Heart right ventricle (tissue), 16 donors: ENCODE results near the gene C17orf114.
A peak's percentile ranks its signal among the peaks of the same experiment; 100 is the strongest.

Source experiments
- ATAC-seq, 8 donors: fragments of 200-7000 bp; cut with Tn5 transposase; one replicate each; pipeline ENCODE4 v1.9.1; 2020; ENCODE audit warnings: mild to moderate bottlenecking in 8 of 8, moderate library complexity in 8 of 8, moderate number of reproducible peaks in 1 of 8
- DNase-seq, 2 donors: peaks; one replicate each; pipeline ENCODE4 v3.0.0-alpha.2; 2020
- H3K27ac ChIP-seq, 10 donors: fragments of 200-600 bp; sonication (generic) in 2 of 10; one replicate each; pipeline versions ENCODE4 v1.5.0 to v1.8.0; 2020 to 2022; ENCODE audit warnings: mild to moderate bottlenecking in 3 of 10
- H3K27me3 ChIP-seq, 7 donors: fragments of 200-600 bp; one replicate each; pipeline ENCODE4 v1.8.0; 2021 to 2022; ENCODE audit warnings: mild to moderate bottlenecking in 2 of 7
- H3K36me3 ChIP-seq, 9 donors: fragments of 200-600 bp; sonication (generic) in 1 of 9; one replicate each; pipeline versions ENCODE4 v1.5.0 to v1.8.0; 2020 to 2022; ENCODE audit warnings: mild to moderate bottlenecking in 2 of 9
- H3K4me1 ChIP-seq, 9 donors: fragments of 200-600 bp; sonication (generic) in 1 of 9; one replicate each; pipeline versions ENCODE4 v1.5.0 to v1.8.0; 2020 to 2022; ENCODE audit warnings: mild to moderate bottlenecking in 4 of 9
- H3K4me3 ChIP-seq, 10 donors: fragments of 200-600 bp; sonication (generic) in 2 of 10; one replicate each; pipeline versions ENCODE4 v1.5.0 to v1.8.0; 2020 to 2022; ENCODE audit warnings: mild to moderate bottlenecking in 7 of 10, moderate library complexity in 2 of 10
- H3K9me3 ChIP-seq, 11 donors: fragments of 200-600 bp in 10 of 11; sonication (generic) in 2 of 11; one replicate each; pipeline versions ENCODE4 v1.5.0 to v1.8.0; 2013 to 2022; ENCODE audit warnings: mild to moderate bottlenecking in 2 of 11, control low read depth in 1 of 11, moderate library complexity in 1 of 11
- WGBS, 2 donors: extraction: QIAGEN DNeasy Blood & Tissue Kit; methylation state at CpG; one replicate each; pipeline ENCODE4 v1.1.7; 2013; ENCODE audit warnings: inconsistent platforms in 1 of 2; 5-methylcytosine and 5-hydroxymethylcytosine counted together
- intact Hi-C, 10 donors: fragments of 100-400 bp; cut with DNase I; formaldehyde crosslinking; loops; one replicate each; pipeline versions ENCODE4 v1.11.1 to v1.14.2; 2022
- TF ChIP-seq, protein P1 (sequence below), 9 donors: fragments of 200-600 bp; sonication (generic) in 2 of 9; IDR thresholded peaks; one replicate each; pipeline versions ENCODE4 v1.5.0 to v1.8.0; 2021 to 2022; ENCODE audit warnings: antibody characterized with exemption in 9 of 9, mild to moderate bottlenecking in 5 of 9, moderate library complexity in 1 of 9
- donor health status: Arrhythmogenic right ventricular cardiomyopathy.
- donor health status: ischemic (EF 13 %, LVEDD 7.1; RV severe dilation, severe dysfunction).
- donor health status: healthy with polysubstance abuse.
- donor health status: DM: no; HTN: yes; CAD: no.
- donor health status: DM: no; HTN: no; CAD: no.
- donor health status: ischemic (EF 25% LVEDD 6.9; RV normal size, moderate dysfunction).
- donor health status: ischemic (EF 25% LVEDD 5.7; RV mildly dilated, moderate dysfunction).
- donor health status: healthy.
- donor health status: DM: yes; HTN: yes; CAD: no.
- donor health status: Ischemic cardiomyopathy.
- donor health status: ischemic (EF 35%, LVEDD 5.7; RV mildly dilated, moderate dysfunction).
- donor health status: nonischemic (EF 11% LVEDD 7.7; RV severe dilation, severe dysfunction).
- donor health status: DM: yes; HTN: yes; CAD: no.
- donor health status: PGD.
- donor health status: ischemic (EF 29% LVEDD 5.4; RV normal size, mild dysfunction).
- donor health status: nonischemic (EF 23%, LVEDD 6.1; RV moderate dilation, normal function).

C17orf114 gene

DNA sequence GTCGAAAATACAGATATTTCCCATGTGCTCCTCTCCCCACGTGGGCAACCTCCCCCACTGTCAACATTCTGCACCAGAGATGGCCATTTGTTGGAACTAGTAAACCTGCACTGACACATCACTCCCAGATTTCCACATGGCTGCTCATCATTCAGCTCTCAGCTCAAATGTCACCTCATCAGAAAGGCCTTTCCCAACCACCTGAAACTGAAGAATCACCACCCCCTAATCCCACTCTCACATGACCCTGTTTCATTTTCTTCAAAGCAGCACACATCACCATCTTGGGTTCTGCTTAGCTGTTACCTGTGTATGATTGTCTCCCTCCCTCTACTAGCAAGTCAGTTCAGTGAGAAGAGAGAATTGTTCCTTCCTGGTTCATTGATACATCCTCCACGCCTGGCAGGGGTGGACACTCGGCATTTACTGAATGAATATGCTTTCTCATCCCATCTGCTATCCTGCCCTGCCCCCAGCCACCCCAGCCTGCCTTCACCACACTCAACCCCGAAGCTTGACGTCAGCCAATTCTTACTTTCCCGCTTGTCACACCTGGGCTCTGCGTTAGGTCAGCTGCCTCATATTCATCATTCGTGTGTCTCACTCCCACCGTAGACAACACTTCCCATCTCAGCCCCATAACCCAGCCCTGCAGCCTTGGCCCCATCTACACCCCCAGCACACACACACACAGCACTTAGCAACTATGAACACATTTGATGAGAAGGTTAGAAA, 1.5 kb downstream of the C17orf114 start:
- Histone ChIP-seq H3K27me3 (no peaks in the 10 kb centered on the region), H3K27ac (no peak overlapping the region), H3K9me3 (no peaks in the 10 kb centered on the region), H3K36me3 (peaks cover 0 to 29% (median 14%) of the 10 kb centered on the region in 9 donors), H3K4me1 (peaks cover 0 to 13% (median 9%) of the 10 kb centered on the region in 9 donors), H3K4me3 (no peak overlapping the region)
- no peak for ATAC-seq
- 77 to 86% methylated on average over 10 of the region's 10 CpGs for WGBS, 2 donors
- no peak for DNase-seq
- TF ChIP-seq, protein P1, sequence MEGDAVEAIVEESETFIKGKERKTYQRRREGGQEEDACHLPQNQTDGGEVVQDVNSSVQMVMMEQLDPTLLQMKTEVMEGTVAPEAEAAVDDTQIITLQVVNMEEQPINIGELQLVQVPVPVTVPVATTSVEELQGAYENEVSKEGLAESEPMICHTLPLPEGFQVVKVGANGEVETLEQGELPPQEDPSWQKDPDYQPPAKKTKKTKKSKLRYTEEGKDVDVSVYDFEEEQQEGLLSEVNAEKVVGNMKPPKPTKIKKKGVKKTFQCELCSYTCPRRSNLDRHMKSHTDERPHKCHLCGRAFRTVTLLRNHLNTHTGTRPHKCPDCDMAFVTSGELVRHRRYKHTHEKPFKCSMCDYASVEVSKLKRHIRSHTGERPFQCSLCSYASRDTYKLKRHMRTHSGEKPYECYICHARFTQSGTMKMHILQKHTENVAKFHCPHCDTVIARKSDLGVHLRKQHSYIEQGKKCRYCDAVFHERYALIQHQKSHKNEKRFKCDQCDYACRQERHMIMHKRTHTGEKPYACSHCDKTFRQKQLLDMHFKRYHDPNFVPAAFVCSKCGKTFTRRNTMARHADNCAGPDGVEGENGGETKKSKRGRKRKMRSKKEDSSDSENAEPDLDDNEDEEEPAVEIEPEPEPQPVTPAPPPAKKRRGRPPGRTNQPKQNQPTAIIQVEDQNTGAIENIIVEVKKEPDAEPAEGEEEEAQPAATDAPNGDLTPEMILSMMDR (IDR thresholded peaks at IDR 0.05), result no peak
- intact Hi-C loops, result no loop called here

DNA sequence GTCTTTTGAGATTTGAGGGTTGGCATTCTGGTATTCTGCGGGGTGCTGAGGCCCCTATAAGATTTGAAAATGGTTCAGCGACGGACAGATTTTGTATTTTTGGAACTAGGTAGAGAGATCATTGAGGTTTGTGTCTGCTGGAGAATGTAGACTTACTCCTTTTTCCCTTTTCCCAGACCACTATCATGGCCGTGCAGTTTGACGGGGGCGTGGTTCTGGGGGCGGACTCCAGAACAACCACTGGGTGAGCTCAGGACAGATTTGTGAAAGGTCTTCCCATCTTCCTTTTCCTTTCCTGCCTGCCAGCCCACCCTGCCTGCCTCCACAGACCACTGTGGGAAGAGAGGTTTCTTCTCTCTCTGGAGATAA, 5.6 kb downstream of the C17orf114 start:
- 0 to 1% methylated on average over 7 of the region's 7 CpGs for WGBS, 2 donors
- peak; percentile 14 to 61 (median 43) for ATAC-seq
- intact Hi-C loops, result loop anchor here in 3 of 10 donors (5.0 kb wide), 1 partner anchor 41 kb away; no protein-coding TSS in a partner anchor

DNA sequence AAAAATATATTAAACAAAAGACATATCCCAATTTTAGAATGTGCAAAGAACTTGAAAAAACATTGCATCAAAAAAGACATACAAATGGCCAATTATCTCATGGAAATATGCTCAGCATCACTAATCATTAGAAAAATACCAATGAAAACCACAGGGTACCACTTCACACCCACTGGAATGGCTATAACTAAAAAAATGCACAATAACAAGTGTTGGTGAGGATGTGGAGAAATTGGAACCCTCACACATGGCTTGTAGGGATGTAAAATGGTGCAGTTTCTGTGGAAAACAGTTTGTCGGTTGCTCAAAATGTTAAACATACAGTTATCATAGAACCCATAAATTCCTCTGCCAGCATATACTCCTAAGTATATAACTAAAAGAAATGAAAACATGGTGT, 7.0 kb downstream of the C17orf114 start:
- H3K27ac ChIP-seq, result peak overlapping the region in 7 of 10 donors; percentile 59 to 92 (median 82)

More for the DNA sequence above, 5.6 kb downstream of the C17orf114 start:
- DNase-seq, result no peak
- H3K4me1 ChIP-seq, result peaks cover 0 to 17% (median 9%) of the 10 kb centered on the region in 9 donors
- H3K27ac ChIP-seq, result peak overlapping the region in 9 of 10 donors; percentile 57 to 92 (median 78)
- TF ChIP-seq, protein P1 (IDR thresholded peaks at IDR 0.05), result no peak
- peak overlapping the region; percentile 53 to 91 (median 76) for H3K4me3 ChIP-seq
- peaks cover 0 to 29% (median 14%) of the 10 kb centered on the region in 9 donors for H3K36me3 ChIP-seq
- no peaks in the 10 kb centered on the region for H3K9me3 ChIP-seq
- H3K27me3 ChIP-seq, result no peaks in the 10 kb centered on the region

DNA sequence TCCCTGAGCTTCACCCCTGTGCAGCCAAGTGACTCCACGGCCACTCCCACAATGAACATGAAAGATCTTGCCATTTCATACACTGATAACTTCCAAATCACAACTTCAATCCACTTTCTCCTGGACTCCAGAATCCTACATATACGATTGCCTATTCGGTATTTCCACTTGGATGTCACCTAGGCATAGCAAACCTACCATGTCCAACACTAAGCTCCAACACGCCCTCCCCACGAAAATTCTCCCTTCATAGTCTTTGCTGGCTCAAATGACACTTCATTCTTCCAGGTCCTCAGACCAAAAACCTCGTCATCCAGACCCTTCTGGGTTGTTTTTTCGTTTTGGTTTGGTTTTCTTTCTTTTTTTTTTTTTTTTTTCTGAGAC, 11.4 kb downstream of the C17orf114 start:
- DNase-seq (no peak), ATAC-seq (no peak)
- H3K4me1 ChIP-seq, result peaks cover 13 to 46% (median 37%) of the 10 kb centered on the region in 9 donors
- WGBS, 2 donors, result 34 to 59% methylated on average over 7 of the region's 7 CpGs
- TF ChIP-seq, protein P1 (IDR thresholded peaks at IDR 0.05), result no peak
- peaks cover 0 to 33% (median 2%) of the 10 kb centered on the region in 7 donors for H3K27me3 ChIP-seq
- H3K27ac ChIP-seq, result peak overlapping the region; percentile 92 to 99 (median 97)
- no peaks in the 10 kb centered on the region for H3K9me3 ChIP-seq
- no peaks in the 10 kb centered on the region for H3K36me3 ChIP-seq
- intact Hi-C loops, result loop anchor here in 2 of 10 donors (2.0 to 5.0 kb wide), 2 partner anchors 42 to 58 kb away; partner anchors contain the start of genes MED11 (in 2 of the 2) and MINK1 (in 1 of the 2)
- peak overlapping the region; percentile 19 to 91 (median 74) for H3K4me3 ChIP-seq

More for the DNA sequence above, 7.0 kb downstream of the C17orf114 start:
- Histone ChIP-seq H3K36me3 (peaks cover 0 to 29% (median 14%) of the 10 kb centered on the region in 9 donors), H3K27me3 (no peaks in the 10 kb centered on the region), H3K4me1 (peaks cover 0 to 22% (median 10%) of the 10 kb centered on the region in 9 donors), H3K4me3 (peak overlapping the region in 3 of 10 donors; percentile 68 to 85 (median 73)), H3K9me3 (no peaks in the 10 kb centered on the region)
- DNase-seq, result no peak
- TF ChIP-seq, protein P1 (IDR thresholded peaks at IDR 0.05), result no peak
- no peak for ATAC-seq
- intact Hi-C loops, result loop anchor here in 3 of 10 donors (5.0 kb wide), 1 partner anchor 42 kb away; no protein-coding TSS in a partner anchor
- 92 to 100% methylated on average over 1 of the region's 1 CpG for WGBS, 2 donors
